ENCODE data around the gene ABCA5. TPM values are rescaled to one million over a fixed set of nuclear protein-coding genes. Genes with fewer than 3 reads are reported as not detected.

Gene ABCA5
- total and polyA plus RNA-seq, 4 donors: 18.7 to 84.4 (median 48.8) TPM

DNA sequence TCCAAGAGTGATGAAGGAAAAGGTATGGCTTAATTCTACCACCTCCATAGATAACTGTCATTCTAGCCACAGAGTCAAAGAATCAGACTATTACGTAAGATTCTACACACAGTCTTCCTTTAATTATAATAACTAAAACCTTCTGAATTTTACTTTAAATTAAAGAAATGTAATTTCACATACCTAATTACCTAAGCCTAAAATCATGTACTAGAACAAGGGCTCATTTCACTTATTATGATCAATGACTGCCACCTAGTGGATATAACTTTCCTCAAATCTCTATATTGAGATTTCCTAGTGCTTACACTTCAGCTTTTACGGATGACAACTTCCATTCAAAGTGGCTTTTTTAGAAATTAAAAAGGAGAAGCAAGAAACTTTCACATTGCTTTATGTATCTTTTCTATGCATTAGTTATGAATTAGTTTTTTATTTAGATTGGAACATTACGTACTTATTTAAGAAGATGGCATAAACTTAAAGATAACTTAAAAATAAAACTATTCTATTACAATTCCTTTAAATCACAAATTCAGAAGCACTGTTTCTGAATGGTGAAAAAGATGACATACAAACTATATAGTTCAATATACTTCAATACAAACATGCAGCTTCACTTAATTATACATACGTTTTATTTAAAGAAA is 80.1 kb downstream of the ABCA5 start:
- WGBS: 57% methylated on average over 4 of the region's 4 CpGs
- DNase-seq (ENCODE audit: low spot score): no peak
- no peak overlapping the region for H3K9ac ChIP-seq (ENCODE audit: low read depth in 1 of 2, low read length in 2 of 2)
- peaks cover 5 to 12% (median 8%) of the 10 kb centered on the region in 4 donors for H3K36me3 ChIP-seq (ENCODE audit: control insufficient read depth in 4 of 4, insufficient read depth in 3 of 4, low read depth in 1 of 4, low read length in 3 of 4)
- TF ChIP-seq, protein P1, sequence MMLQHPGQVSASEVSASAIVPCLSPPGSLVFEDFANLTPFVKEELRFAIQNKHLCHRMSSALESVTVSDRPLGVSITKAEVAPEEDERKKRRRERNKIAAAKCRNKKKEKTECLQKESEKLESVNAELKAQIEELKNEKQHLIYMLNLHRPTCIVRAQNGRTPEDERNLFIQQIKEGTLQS (IDR thresholded peaks at IDR 0.05): no peak
- TF ChIP-seq, protein P2, sequence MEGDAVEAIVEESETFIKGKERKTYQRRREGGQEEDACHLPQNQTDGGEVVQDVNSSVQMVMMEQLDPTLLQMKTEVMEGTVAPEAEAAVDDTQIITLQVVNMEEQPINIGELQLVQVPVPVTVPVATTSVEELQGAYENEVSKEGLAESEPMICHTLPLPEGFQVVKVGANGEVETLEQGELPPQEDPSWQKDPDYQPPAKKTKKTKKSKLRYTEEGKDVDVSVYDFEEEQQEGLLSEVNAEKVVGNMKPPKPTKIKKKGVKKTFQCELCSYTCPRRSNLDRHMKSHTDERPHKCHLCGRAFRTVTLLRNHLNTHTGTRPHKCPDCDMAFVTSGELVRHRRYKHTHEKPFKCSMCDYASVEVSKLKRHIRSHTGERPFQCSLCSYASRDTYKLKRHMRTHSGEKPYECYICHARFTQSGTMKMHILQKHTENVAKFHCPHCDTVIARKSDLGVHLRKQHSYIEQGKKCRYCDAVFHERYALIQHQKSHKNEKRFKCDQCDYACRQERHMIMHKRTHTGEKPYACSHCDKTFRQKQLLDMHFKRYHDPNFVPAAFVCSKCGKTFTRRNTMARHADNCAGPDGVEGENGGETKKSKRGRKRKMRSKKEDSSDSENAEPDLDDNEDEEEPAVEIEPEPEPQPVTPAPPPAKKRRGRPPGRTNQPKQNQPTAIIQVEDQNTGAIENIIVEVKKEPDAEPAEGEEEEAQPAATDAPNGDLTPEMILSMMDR (IDR thresholded peaks at IDR 0.05; ENCODE audit: low read depth, low read length, missing input control): peak; percentile 60
- TF ChIP-seq GABPA (IDR thresholded peaks at IDR 0.05 in 1 of 2, conservative IDR thresholded peaks at IDR 0.05 in 1 of 2) (no peak), FOXA1 (IDR thresholded peaks at IDR 0.05) (no peak), NR2F2 (IDR thresholded peaks at IDR 0.05) (no peak), HNF4G (IDR thresholded peaks at IDR 0.05) (no peak), SP1 (IDR thresholded peaks at IDR 0.05) (no peak), RXRA (IDR thresholded peaks at IDR 0.05) (no peak), RAD21 (IDR thresholded peaks at IDR 0.05) (peak; percentile 85)
- TF ChIP-seq, protein P3, sequence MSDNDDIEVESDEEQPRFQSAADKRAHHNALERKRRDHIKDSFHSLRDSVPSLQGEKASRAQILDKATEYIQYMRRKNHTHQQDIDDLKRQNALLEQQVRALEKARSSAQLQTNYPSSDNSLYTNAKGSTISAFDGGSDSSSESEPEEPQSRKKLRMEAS (IDR thresholded peaks at IDR 0.05): no peak
- no peak overlapping the region for H3K4me3 ChIP-seq (ENCODE audit: low read depth in 1 of 3, low read length in 3 of 3)
- H3K4me1 ChIP-seq (ENCODE audit: control insufficient read depth in 4 of 4, insufficient read depth in 4 of 4, low read length in 3 of 4): peaks cover 0 to 10% (median 9%) of the 10 kb centered on the region in 4 donors
- no peak overlapping the region for H3K27ac ChIP-seq (ENCODE audit: low read depth in 1 of 2, low read length in 2 of 2)
- H3K27me3 ChIP-seq (ENCODE audit: control insufficient read depth in 4 of 4, insufficient read depth in 4 of 4, low read length in 3 of 4): no peaks in the 10 kb centered on the region
- H3K9me3 ChIP-seq (ENCODE audit: control insufficient read depth in 4 of 4, low read length in 3 of 4): no peaks in the 10 kb centered on the region

DNA sequence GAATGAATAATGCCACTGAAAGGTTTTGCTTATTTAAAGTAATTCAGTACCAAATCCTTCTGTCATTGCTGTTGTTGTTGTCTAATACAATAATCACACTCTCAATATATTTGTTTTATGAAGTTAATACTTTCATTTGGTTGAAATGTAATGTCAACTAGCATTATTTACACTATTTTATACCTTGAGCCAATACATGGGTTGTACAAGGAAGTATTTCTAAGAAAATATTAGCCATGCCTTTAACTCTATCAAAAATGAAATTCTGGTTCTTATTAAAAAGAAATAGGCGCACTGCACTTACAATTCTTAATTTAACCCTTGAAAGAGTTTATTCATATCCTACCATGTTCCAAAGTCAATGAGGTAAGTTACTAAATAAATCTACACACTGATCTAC is 80.7 kb downstream of the ABCA5 start:
- H3K36me3 ChIP-seq (ENCODE audit: control insufficient read depth in 4 of 4, insufficient read depth in 3 of 4, low read depth in 1 of 4, low read length in 3 of 4): peaks cover 3 to 16% (median 6%) of the 10 kb centered on the region in 4 donors
- peaks cover 0 to 10% (median 9%) of the 10 kb centered on the region in 4 donors for H3K4me1 ChIP-seq (ENCODE audit: control insufficient read depth in 4 of 4, insufficient read depth in 4 of 4, low read length in 3 of 4)
- peak overlapping the region; percentile 27 to 62 for H3K9ac ChIP-seq (ENCODE audit: low read depth in 1 of 2, low read length in 2 of 2)
- no peak overlapping the region for H3K4me3 ChIP-seq (ENCODE audit: low read depth in 1 of 3, low read length in 3 of 3)
- DNase-seq (ENCODE audit: low spot score): no peak
- TF ChIP-seq SP1 (IDR thresholded peaks at IDR 0.05) (no peak), HNF4A (conservative IDR thresholded peaks at IDR 0.05) (no peak), GABPA (IDR thresholded peaks at IDR 0.05 in 1 of 2, conservative IDR thresholded peaks at IDR 0.05 in 1 of 2) (no peak), FOXA2 (IDR thresholded peaks at IDR 0.05) (no peak), TAF1 (conservative IDR thresholded peaks at IDR 0.05) (no peak), NR2F2 (IDR thresholded peaks at IDR 0.05) (no peak)
- TF ChIP-seq, protein P4, sequence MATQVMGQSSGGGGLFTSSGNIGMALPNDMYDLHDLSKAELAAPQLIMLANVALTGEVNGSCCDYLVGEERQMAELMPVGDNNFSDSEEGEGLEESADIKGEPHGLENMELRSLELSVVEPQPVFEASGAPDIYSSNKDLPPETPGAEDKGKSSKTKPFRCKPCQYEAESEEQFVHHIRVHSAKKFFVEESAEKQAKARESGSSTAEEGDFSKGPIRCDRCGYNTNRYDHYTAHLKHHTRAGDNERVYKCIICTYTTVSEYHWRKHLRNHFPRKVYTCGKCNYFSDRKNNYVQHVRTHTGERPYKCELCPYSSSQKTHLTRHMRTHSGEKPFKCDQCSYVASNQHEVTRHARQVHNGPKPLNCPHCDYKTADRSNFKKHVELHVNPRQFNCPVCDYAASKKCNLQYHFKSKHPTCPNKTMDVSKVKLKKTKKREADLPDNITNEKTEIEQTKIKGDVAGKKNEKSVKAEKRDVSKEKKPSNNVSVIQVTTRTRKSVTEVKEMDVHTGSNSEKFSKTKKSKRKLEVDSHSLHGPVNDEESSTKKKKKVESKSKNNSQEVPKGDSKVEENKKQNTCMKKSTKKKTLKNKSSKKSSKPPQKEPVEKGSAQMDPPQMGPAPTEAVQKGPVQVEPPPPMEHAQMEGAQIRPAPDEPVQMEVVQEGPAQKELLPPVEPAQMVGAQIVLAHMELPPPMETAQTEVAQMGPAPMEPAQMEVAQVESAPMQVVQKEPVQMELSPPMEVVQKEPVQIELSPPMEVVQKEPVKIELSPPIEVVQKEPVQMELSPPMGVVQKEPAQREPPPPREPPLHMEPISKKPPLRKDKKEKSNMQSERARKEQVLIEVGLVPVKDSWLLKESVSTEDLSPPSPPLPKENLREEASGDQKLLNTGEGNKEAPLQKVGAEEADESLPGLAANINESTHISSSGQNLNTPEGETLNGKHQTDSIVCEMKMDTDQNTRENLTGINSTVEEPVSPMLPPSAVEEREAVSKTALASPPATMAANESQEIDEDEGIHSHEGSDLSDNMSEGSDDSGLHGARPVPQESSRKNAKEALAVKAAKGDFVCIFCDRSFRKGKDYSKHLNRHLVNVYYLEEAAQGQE (IDR thresholded peaks at IDR 0.05): no peak
- TF ChIP-seq, protein P2 (IDR thresholded peaks at IDR 0.05; ENCODE audit: low read depth, low read length, missing input control): no peak
- no peaks in the 10 kb centered on the region for H3K9me3 ChIP-seq (ENCODE audit: control insufficient read depth in 4 of 4, low read length in 3 of 4)
- no peak overlapping the region for H3K27ac ChIP-seq (ENCODE audit: low read depth in 1 of 2, low read length in 2 of 2)
- WGBS: 56% methylated on average over 1 of the region's 1 CpG
- no peaks in the 10 kb centered on the region for H3K27me3 ChIP-seq (ENCODE audit: control insufficient read depth in 4 of 4, insufficient read depth in 4 of 4, low read length in 3 of 4)

All from liver (tissue), 9 donors.